Adrenal gland (tissue), 12 donors: ENCODE results near the gene CHMP2A. TPM values are rescaled to one million over a fixed set of nuclear protein-coding genes. Genes with fewer than 3 reads are reported as not detected.

Experiments used
- DNase-seq, 7 donors: peaks; one replicate each; pipeline ENCODE4 v3.0.0-alpha.2; 2019 to 2020
- H3K27ac ChIP-seq, 5 donors: fragments of 200-600 bp; sonication (generic) in 4 of 5; 1 replicate in 3 of 5; 2 replicates in 2 of 5; pipeline versions ENCODE4 v1.5.1 to v1.8.0; 2016 to 2020; ENCODE audit warnings: mild to moderate bottlenecking in 1 of 5
- H3K27me3 ChIP-seq: fragments of 200-600 bp; 2 replicates; pipeline ENCODE4 v1.8.0; 2021
- H3K36me3 ChIP-seq, 2 donors: fragments of 200-600 bp; replicated peaks in 1 of 2; 1 replicate in 1 of 2; 2 replicates in 1 of 2; pipeline versions ENCODE4 v1.5.1 to v1.8.0; 2018 to 2022
- H3K4me1 ChIP-seq, 2 donors: fragments of 200-600 bp; replicated peaks in 1 of 2; 1 replicate in 1 of 2; 2 replicates in 1 of 2; pipeline versions ENCODE4 v1.5.1 to v1.8.0; 2018 to 2021
- H3K4me3 ChIP-seq, 4 donors: fragments of 200-600 bp; sonication (generic) in 3 of 4; one replicate each; pipeline ENCODE4 v1.5.1; 2016 to 2018
- H3K9me3 ChIP-seq, 3 donors: fragments of 200-600 bp; sonication (generic) in 1 of 3; replicated peaks in 1 of 3; 1 replicate in 2 of 3; 2 replicates in 1 of 3; pipeline versions ENCODE4 v1.5.1 to v1.8.0; 2016 to 2021
- POLR2A ChIP-seq, 2 donors: fragments of 450-650 bp; IDR thresholded peaks; one replicate each; pipeline ENCODE4 v1.6.1; 2017; ENCODE audit warnings: antibody characterized with exemption in 2 of 2, mild to moderate bottlenecking in 2 of 2, moderate library complexity in 1 of 2
- WGBS, 4 donors: extraction: QIAGEN DNeasy Blood & Tissue Kit in 2 of 4; methylation state at CpG; one replicate each; pipeline versions ENCODE4 v1.1.5 to v1.1.7; 2013 to 2017; 5-methylcytosine and 5-hydroxymethylcytosine counted together
- intact Hi-C, 2 donors: fragments of 100-400 bp; cut with DNase I; formaldehyde crosslinking; loops; one replicate each; pipeline versions ENCODE4 v1.14.1 to v1.15.0; 2022 to 2023
- polyA plus RNA-seq, 3 donors: library from polyadenylated mRNA; stranded (reverse); fragments of 200-250 nt in 2 of 3; fragments of 350-450 nt in 1 of 3; fragmentation: Illumina TruSeq in 1 of 3; extraction: RNeasy Lipid Tissue Mini Kit (QIAGEN cat#74804) in 1 of 3; gene quantifications; one replicate each; pipeline ENCODE4 v1.2.3, GENCODE V29; 2013 to 2014
- total RNA-seq, 9 donors: library from RNA; depleted of rRNA in 4 of 9; stranded (reverse); fragments of >200 nt in 4 of 9; fragments of 120-200 nt in 1 of 9; fragmentation: NEBNext Ultra II Directional in 1 of 9; extraction: Animal tissue kit (Norgen Biotek cat#: 25700) in 1 of 9; gene quantifications; one replicate each; pipeline versions ENCODE4 v1.1.0 to v1.2.4, GENCODE V29; 2013 to 2023
- TF ChIP-seq, protein P1 (sequence below), 6 experiments: fragments of 450-650 bp in 4 of 6; fragments of 200-600 bp in 2 of 6; sonication (generic) in 1 of 6; IDR thresholded peaks; 1 replicate in 5 of 6; 2 replicates in 1 of 6; pipeline versions ENCODE4 v1.5.1 to v1.8.0; 2016 to 2021; ENCODE audit warnings: antibody characterized with exemption in 6 of 6, mild to moderate bottlenecking in 2 of 6, moderate library complexity in 1 of 6
- donor health status: healthy with polysubstance abuse.
- donor health status: Bipolar disorder and iron deficiency.
- donor health status: DM: yes; HTN: yes; CAD: no.
- donor health status: DM: no; HTN: no; CAD: no.
- donor health status: DM: no; HTN: no; CAD: no.
- donor health status: DM: yes; HTN: yes; CAD: no.

The CHMP2A gene
- total and polyA plus RNA-seq, 12 donors = 146 to 560 (median 210) TPM

DNA sequence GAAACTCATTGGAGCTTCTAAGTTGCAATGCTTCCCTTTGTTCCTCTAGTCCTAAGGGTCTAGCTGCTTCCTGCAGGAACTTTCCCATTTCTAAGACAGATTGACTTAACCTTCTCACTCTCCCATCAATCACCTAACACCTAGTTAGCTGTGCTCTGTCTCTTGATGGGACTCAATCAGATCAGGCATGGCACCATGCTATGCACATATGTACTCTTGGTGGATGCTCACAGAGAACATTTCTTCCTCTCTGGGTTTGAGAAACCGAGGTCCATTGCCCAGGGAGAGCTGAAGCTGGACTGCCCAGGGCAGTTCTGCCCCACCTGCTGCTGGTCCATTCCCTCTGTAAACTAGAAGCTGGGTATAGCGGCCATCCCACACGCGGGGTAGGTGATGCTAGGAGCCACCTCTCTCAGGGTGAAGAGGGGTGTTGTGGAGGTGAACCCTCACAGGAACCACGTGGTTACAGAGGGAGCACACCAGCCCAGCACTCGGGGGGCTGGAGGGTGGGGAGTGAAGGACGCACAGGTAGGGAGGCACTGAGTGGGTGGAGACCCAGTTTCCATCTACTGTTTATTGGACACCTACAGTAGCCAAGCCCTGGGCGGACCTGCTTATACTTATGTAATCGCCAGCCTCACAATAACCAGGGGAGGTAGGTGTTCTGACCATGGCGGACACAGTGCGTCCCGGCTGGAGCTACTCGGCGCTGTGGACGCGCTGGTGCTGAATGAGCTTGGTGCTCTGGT, 6.6 kb upstream of the CHMP2A start:
- Histone ChIP-seq H3K4me3 (peak overlapping the region in 1 of 4 donors; percentile 20), H3K27me3 (no peaks in the 10 kb centered on the region), H3K36me3 (peaks cover 0 to 3% of the 10 kb centered on the region in 2 donors), H3K4me1 (peaks cover 30 to 47% of the 10 kb centered on the region in 2 donors), H3K27ac (peak overlapping the region in 2 of 5 donors; percentile 76 to 81), H3K9me3 (no peaks in the 10 kb centered on the region)
- DNase-seq = peak in 1 of 7 donors; percentile 80
- no peak for TF ChIP-seq POLR2A (IDR thresholded peaks at IDR 0.05)
- TF ChIP-seq, protein P1, sequence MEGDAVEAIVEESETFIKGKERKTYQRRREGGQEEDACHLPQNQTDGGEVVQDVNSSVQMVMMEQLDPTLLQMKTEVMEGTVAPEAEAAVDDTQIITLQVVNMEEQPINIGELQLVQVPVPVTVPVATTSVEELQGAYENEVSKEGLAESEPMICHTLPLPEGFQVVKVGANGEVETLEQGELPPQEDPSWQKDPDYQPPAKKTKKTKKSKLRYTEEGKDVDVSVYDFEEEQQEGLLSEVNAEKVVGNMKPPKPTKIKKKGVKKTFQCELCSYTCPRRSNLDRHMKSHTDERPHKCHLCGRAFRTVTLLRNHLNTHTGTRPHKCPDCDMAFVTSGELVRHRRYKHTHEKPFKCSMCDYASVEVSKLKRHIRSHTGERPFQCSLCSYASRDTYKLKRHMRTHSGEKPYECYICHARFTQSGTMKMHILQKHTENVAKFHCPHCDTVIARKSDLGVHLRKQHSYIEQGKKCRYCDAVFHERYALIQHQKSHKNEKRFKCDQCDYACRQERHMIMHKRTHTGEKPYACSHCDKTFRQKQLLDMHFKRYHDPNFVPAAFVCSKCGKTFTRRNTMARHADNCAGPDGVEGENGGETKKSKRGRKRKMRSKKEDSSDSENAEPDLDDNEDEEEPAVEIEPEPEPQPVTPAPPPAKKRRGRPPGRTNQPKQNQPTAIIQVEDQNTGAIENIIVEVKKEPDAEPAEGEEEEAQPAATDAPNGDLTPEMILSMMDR (IDR thresholded peaks at IDR 0.05) = no peak
- 47 to 70% (median 61%) methylated on average over 5 to 16 of the region's 16 CpGs for WGBS, 4 donors
- intact Hi-C loops = no loop called here

- DNase-seq = peak in 2 of 7 donors; percentile 21 to 56
- Histone ChIP-seq H3K4me3 (no peak overlapping the region), H3K9me3 (no peaks in the 10 kb centered on the region), H3K4me1 (peaks cover 30 to 53% of the 10 kb centered on the region in 2 donors), H3K27me3 (no peaks in the 10 kb centered on the region), H3K36me3 (peaks cover 0 to 9% of the 10 kb centered on the region in 2 donors), H3K27ac (no peak overlapping the region)
- intact Hi-C loops = no loop called here
- TF ChIP-seq, protein P1 (IDR thresholded peaks at IDR 0.05) = no peak
- no peak for TF ChIP-seq POLR2A (IDR thresholded peaks at IDR 0.05)
These were observed 6.0 kb upstream of the CHMP2A start for GRCh38 chr19:58560921-58561320.

GRCh38 chr19:58560007-58560887, 5.3 kb upstream of the CHMP2A start:
- no peak for TF ChIP-seq POLR2A (IDR thresholded peaks at IDR 0.05)
- TF ChIP-seq, protein P1 (IDR thresholded peaks at IDR 0.05) = no peak
- Histone ChIP-seq H3K27me3 (no peaks in the 10 kb centered on the region), H3K4me1 (peaks cover 36 to 60% of the 10 kb centered on the region in 2 donors), H3K36me3 (peaks cover 0 to 14% of the 10 kb centered on the region in 2 donors), H3K9me3 (no peaks in the 10 kb centered on the region), H3K27ac (peak overlapping the region in 4 of 5 donors; percentile 98 to 100 (median 100)), H3K4me3 (peak overlapping the region in 1 of 4 donors; percentile 95)
- 74 to 84% (median 81%) methylated on average over 7 to 8 of the region's 8 CpGs for WGBS, 4 donors
- intact Hi-C loops = no loop called here
- DNase-seq = peak in 2 of 7 donors; percentile 26 to 68
